Breast epithelium (tissue), 4 donors: ENCODE results near the gene B2M. TPM values are rescaled to one million over a fixed set of nuclear protein-coding genes. Genes with fewer than 3 reads are reported as not detected.

Source experiments
- DNase-seq, 2 donors: peaks; one replicate each; pipeline ENCODE4 v3.0.0-alpha.2; 2019; ENCODE audit warnings: low spot score in 2 of 2
- H3K27ac ChIP-seq, 2 donors: fragments of 200-600 bp; sonication (generic) in 1 of 2; one replicate each; pipeline ENCODE4 v1.5.1; 2016 to 2019; ENCODE audit warnings: mild to moderate bottlenecking in 1 of 2
- H3K27me3 ChIP-seq, 2 donors: fragments of 200-600 bp; sonication (generic) in 1 of 2; one replicate each; pipeline versions ENCODE4 v1.5.1 to v1.6.0; 2017 to 2019; ENCODE audit warnings: control low read depth in 1 of 2, mild to moderate bottlenecking in 1 of 2
- H3K36me3 ChIP-seq: fragments of 200-600 bp; one replicate; pipeline ENCODE4 v1.5.1; 2019
- H3K4me1 ChIP-seq, 2 donors: fragments of 200-600 bp; sonication (generic); one replicate each; pipeline ENCODE4 v1.5.1; 2016 to 2019; ENCODE audit warnings: control low read depth in 1 of 2
- H3K4me3 ChIP-seq, 3 donors: fragments of 200-600 bp; sonication (generic); 1 replicate in 2 of 3; 2 replicates in 1 of 3; pipeline ENCODE4 v1.5.1; 2016 to 2019; ENCODE audit warnings: mild to moderate bottlenecking in 3 of 3, moderate library complexity in 2 of 3
- H3K9me3 ChIP-seq, 2 donors: fragments of 200-600 bp; sonication (generic) in 1 of 2; one replicate each; pipeline ENCODE4 v1.5.1; 2016 to 2019; ENCODE audit warnings: control low read depth in 1 of 2
- CTCF ChIP-seq, 3 donors: fragments of 450-650 bp; IDR thresholded peaks; one replicate each; pipeline ENCODE4 v1.5.1; 2016 to 2017; ENCODE audit warnings: antibody characterized with exemption in 3 of 3, mild to moderate bottlenecking in 3 of 3, moderate library complexity in 3 of 3
- POLR2A ChIP-seq: fragments of 450-650 bp; IDR thresholded peaks from one replicate; pipeline ENCODE4 v1.6.1; 2016; ENCODE audit warnings: antibody characterized with exemption, mild to moderate bottlenecking, moderate library complexity
- POLR2AphosphoS5 ChIP-seq, 3 donors: sonication (generic); formaldehyde crosslinking; IDR thresholded peaks; one replicate each; pipeline ENCODE4 v1.6.1; 2017; ENCODE audit warnings: antibody characterized with exemption in 3 of 3
- intact Hi-C: fragments of 100-400 bp; cut with DNase I; formaldehyde crosslinking; loops from one replicate; pipeline ENCODE4 v1.15.1; 2023; ENCODE audit warnings: low total_unique reads
- total RNA-seq, 3 donors: library from RNA; depleted of rRNA; stranded (reverse); fragments of >200 nt; gene quantifications; one replicate each; pipeline ENCODE4 v1.1.0, GENCODE V29; 2016

Gene B2M
- total RNA-seq, 3 donors from 2014 or later, result 2,658 to 3,703 (median 3,086) TPM

DNA sequence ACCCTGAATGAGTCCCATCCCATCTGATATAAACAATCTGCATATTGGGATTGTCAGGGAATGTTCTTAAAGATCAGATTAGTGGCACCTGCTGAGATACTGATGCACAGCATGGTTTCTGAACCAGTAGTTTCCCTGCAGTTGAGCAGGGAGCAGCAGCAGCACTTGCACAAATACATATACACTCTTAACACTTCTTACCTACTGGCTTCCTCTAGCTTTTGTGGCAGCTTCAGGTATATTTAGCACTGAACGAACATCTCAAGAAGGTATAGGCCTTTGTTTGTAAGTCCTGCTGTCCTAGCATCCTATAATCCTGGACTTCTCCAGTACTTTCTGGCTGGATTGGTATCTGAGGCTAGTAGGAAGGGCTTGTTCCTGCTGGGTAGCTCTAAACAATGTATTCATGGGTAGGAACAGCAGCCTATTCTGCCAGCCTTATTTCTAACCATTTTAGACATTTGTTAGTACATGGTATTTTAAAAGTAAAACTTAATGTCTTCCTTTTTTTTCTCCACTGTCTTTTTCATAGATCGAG lies 4.5 kb downstream of the B2M start:
- Histone ChIP-seq H3K27ac (no peak overlapping the region), H3K9me3 (no peaks in the 10 kb centered on the region), H3K27me3 (no peaks in the 10 kb centered on the region), H3K4me1 (peaks cover 0 to 12% of the 10 kb centered on the region in 2 donors), H3K36me3 (peaks cover 8% of the 10 kb centered on the region), H3K4me3 (no peak overlapping the region)
- intact Hi-C loops, result no loop called here
- DNase-seq, result no peak
- TF ChIP-seq CTCF (IDR thresholded peaks at IDR 0.05) (no peak), POLR2AphosphoS5 (IDR thresholded peaks at IDR 0.05) (no peak)

- no peaks in the 10 kb centered on the region for H3K9me3 ChIP-seq
- intact Hi-C loops, result no loop called here
- peaks cover 0 to 12% of the 10 kb centered on the region in 2 donors for H3K4me1 ChIP-seq
- no peak overlapping the region for H3K27ac ChIP-seq
- peaks cover 8% of the 10 kb centered on the region for H3K36me3 ChIP-seq
- H3K27me3 ChIP-seq, result no peaks in the 10 kb centered on the region
- no peak for DNase-seq
- TF ChIP-seq CTCF (IDR thresholded peaks at IDR 0.05) (no peak), POLR2A (no peak), POLR2AphosphoS5 (IDR thresholded peaks at IDR 0.05) (no peak)
- H3K4me3 ChIP-seq, result no peak overlapping the region
These were observed 5.8 kb downstream of the B2M start for GRCh38 chr15:44716983-44717602.

DNA sequence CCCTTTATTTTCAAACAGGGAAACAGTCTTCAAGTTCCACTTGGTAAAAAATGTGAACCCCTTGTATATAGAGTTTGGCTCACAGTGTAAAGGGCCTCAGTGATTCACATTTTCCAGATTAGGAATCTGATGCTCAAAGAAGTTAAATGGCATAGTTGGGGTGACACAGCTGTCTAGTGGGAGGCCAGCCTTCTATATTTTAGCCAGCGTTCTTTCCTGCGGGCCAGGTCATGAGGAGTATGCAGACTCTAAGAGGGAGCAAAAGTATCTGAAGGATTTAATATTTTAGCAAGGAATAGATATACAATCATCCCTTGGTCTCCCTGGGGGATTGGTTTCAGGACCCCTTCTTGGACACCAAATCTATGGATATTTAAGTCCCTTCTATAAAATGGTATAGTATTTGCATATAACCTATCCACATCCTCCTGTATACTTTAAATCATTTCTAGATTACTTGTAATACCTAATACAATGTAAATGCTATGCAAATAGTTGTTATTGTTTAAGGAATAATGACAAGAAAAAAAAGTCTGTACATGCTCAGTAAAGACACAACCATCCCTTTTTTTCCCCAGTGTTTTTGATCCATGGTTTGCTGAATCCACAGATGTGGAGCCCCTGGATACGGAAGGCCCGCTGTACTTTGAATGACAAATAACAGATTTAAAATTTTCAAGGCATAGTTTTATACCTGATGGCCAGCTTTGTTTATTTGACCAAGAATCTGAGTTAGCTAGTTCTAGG lies 7.0 kb downstream of the B2M start:
- DNase-seq, result no peak
- peaks cover 0 to 12% of the 10 kb centered on the region in 2 donors for H3K4me1 ChIP-seq
- H3K36me3 ChIP-seq, result peaks cover 8% of the 10 kb centered on the region
- no peak overlapping the region for H3K4me3 ChIP-seq
- no peaks in the 10 kb centered on the region for H3K27me3 ChIP-seq
- TF ChIP-seq CTCF (IDR thresholded peaks at IDR 0.05), result no peak
- no peak for TF ChIP-seq POLR2AphosphoS5 (IDR thresholded peaks at IDR 0.05)
- no peak for TF ChIP-seq POLR2A
- H3K9me3 ChIP-seq, result no peaks in the 10 kb centered on the region
- intact Hi-C loops, result no loop called here
- H3K27ac ChIP-seq, result no peak overlapping the region

DNA sequence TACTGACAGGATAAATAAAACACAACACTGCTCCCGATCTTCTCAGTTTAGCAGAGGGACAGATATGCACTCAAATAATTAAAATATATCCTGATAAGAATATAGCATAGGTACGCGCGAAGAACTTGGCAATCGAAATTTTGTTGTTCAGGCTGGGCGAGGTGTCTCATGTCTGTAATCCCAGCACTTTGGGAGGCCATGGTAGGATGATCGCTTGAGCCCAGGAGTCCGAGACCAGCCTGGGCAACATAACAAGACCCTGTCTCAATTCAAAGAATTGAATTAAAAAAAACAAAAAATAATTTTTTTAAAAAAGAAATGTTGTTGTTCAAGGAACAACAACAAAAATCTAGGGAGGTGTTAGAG lies 7.6 kb downstream of the B2M start:
- Histone ChIP-seq H3K9me3 (no peaks in the 10 kb centered on the region), H3K4me1 (peaks cover 0 to 10% of the 10 kb centered on the region in 2 donors), H3K27me3 (no peaks in the 10 kb centered on the region), H3K27ac (no peak overlapping the region), H3K36me3 (peaks cover 8% of the 10 kb centered on the region), H3K4me3 (no peak overlapping the region)
- no peak for TF ChIP-seq POLR2AphosphoS5 (IDR thresholded peaks at IDR 0.05)
- no peak for TF ChIP-seq CTCF (IDR thresholded peaks at IDR 0.05)
- TF ChIP-seq POLR2A, result no peak
- intact Hi-C loops, result no loop called here
- DNase-seq, result no peak
